ENCODE data around the gene ELFN1.

GRCh38 chr7:1678081-1678543 lies 8.0 kb downstream of the ELFN1 start:
- TF ChIP-seq POLR2A (IDR thresholded peaks at IDR 0.05) (no peak), CTCF (IDR thresholded peaks at IDR 0.05) (no peak)

Data from esophagus squamous epithelium (tissue), 4 donors.